IPS-18a (cell line): Measurements from ENCODE around the gene UGT1A8.
"Not testable (repeated sequence)": the region's sequence is repeated elsewhere in the genome, so short reads cannot be mapped to it uniquely, and the experiment has no call there.

Source experiments
- H3K27ac ChIP-seq: one replicate; pipeline ENCODE4 v1.5.1; 2013; ENCODE audit warnings: low read length
- H3K27me3 ChIP-seq: one replicate; pipeline ENCODE4 v1.6.1; 2013; ENCODE audit warnings: mild to moderate bottlenecking, low read length; ENCODE audit not compliant: control insufficient read depth, insufficient read depth
- H3K36me3 ChIP-seq: one replicate; pipeline ENCODE4 v1.6.1; 2013; ENCODE audit warnings: low read depth, low read length; ENCODE audit not compliant: control insufficient read depth
- H3K4me1 ChIP-seq: one replicate; pipeline ENCODE4 v1.6.1; 2013; ENCODE audit warnings: low read depth, low read length; ENCODE audit not compliant: control insufficient read depth
- H3K4me3 ChIP-seq: one replicate; pipeline ENCODE4 v1.5.1; 2013; ENCODE audit warnings: low read length
- H3K9ac ChIP-seq: one replicate; pipeline ENCODE4 v1.6.1; 2013; ENCODE audit warnings: mild to moderate bottlenecking, low read length, moderate library complexity
- H3K9me3 ChIP-seq: one replicate; pipeline ENCODE4 v1.6.1; 2013; ENCODE audit warnings: low read depth, low read length; ENCODE audit not compliant: control insufficient read depth

The UGT1A8 gene

GRCh38 chr2:233600386-233600785, 17.0 kb upstream of the UGT1A8 start:
- no peak overlapping the region for H3K27ac ChIP-seq
- H3K4me3 ChIP-seq: no peak overlapping the region
- H3K9ac ChIP-seq: no peak overlapping the region
- no peaks in the 10 kb centered on the region for H3K9me3 ChIP-seq
- H3K36me3 ChIP-seq: no peaks in the 10 kb centered on the region
- no peaks in the 10 kb centered on the region for H3K27me3 ChIP-seq
- no peaks in the 10 kb centered on the region for H3K4me1 ChIP-seq

GRCh38 chr2:233602076-233602475, 15.4 kb upstream of the UGT1A8 start:
- Histone ChIP-seq H3K9ac (no peak overlapping the region), H3K4me3 (no peak overlapping the region), H3K4me1 (no peaks in the 10 kb centered on the region), H3K36me3 (no peaks in the 10 kb centered on the region), H3K27ac (no peak overlapping the region), H3K27me3 (no peaks in the 10 kb centered on the region), H3K9me3 (no peaks in the 10 kb centered on the region)

GRCh38 chr2:233603520-233603919, 13.9 kb upstream of the UGT1A8 start:
- Histone ChIP-seq H3K9ac (no peak overlapping the region), H3K4me3 (no peak overlapping the region), H3K27ac (no peak overlapping the region), H3K36me3 (no peaks in the 10 kb centered on the region), H3K27me3 (no peaks in the 10 kb centered on the region), H3K9me3 (no peaks in the 10 kb centered on the region), H3K4me1 (no peaks in the 10 kb centered on the region)

GRCh38 chr2:233604826-233605225, 12.6 kb upstream of the UGT1A8 start:
- Histone ChIP-seq H3K9ac (no peak overlapping the region), H3K9me3 (no peaks in the 10 kb centered on the region), H3K4me3 (no peak overlapping the region), H3K27ac (no peak overlapping the region), H3K27me3 (no peaks in the 10 kb centered on the region), H3K36me3 (no peaks in the 10 kb centered on the region), H3K4me1 (no peaks in the 10 kb centered on the region)

GRCh38 chr2:233605680-233606079, 11.8 kb upstream of the UGT1A8 start:
- H3K27me3 ChIP-seq: no peaks in the 10 kb centered on the region
- H3K36me3 ChIP-seq: no peaks in the 10 kb centered on the region
- H3K9me3 ChIP-seq: no peaks in the 10 kb centered on the region
- H3K4me1 ChIP-seq: no peaks in the 10 kb centered on the region
- no peak overlapping the region for H3K4me3 ChIP-seq
- H3K9ac ChIP-seq: no peak overlapping the region
- H3K27ac ChIP-seq: no peak overlapping the region

- Histone ChIP-seq H3K9me3 (no peaks in the 10 kb centered on the region), H3K4me1 (no peaks in the 10 kb centered on the region), H3K27ac (no peak overlapping the region), H3K36me3 (no peaks in the 10 kb centered on the region), H3K9ac (no peak overlapping the region), H3K4me3 (no peak overlapping the region), H3K27me3 (no peaks in the 10 kb centered on the region)
These were observed 6.1 kb upstream of the UGT1A8 start for GRCh38 chr2:233611284-233611683.

- Histone ChIP-seq H3K36me3 (no peaks in the 10 kb centered on the region), H3K4me3 (no peak overlapping the region), H3K27ac (no peak overlapping the region), H3K27me3 (no peaks in the 10 kb centered on the region), H3K9me3 (no peaks in the 10 kb centered on the region), H3K9ac (no peak overlapping the region), H3K4me1 (no peaks in the 10 kb centered on the region)
These were observed 2.8 kb downstream of the UGT1A8 start for GRCh38 chr2:233620204-233620603.

GRCh38 chr2:233621863-233622262, 4.4 kb downstream of the UGT1A8 start:
- H3K36me3 ChIP-seq, H3K4me1 ChIP-seq, H3K27me3 ChIP-seq, H3K9ac ChIP-seq, H3K9me3 ChIP-seq, H3K4me3 ChIP-seq, H3K27ac ChIP-seq: not testable (repeated sequence)

- H3K27me3 ChIP-seq: no peaks in the 10 kb centered on the region
- no peaks in the 10 kb centered on the region for H3K9me3 ChIP-seq
- no peaks in the 10 kb centered on the region for H3K36me3 ChIP-seq
- H3K9ac ChIP-seq: no peak overlapping the region
- no peaks in the 10 kb centered on the region for H3K4me1 ChIP-seq
- no peak overlapping the region for H3K4me3 ChIP-seq
- H3K27ac ChIP-seq: no peak overlapping the region
These were observed 10.0 kb downstream of the UGT1A8 start for GRCh38 chr2:233627331-233628025.

GRCh38 chr2:233636306-233636705, 18.9 kb downstream of the UGT1A8 start, which contains the start of gene UGT1A10:
Gene UGT1A10 (plus strand): TSS chr2:233636448. CDS start chr2:233636523, 75 bp downstream.
- H3K27ac ChIP-seq, H3K27me3 ChIP-seq, H3K4me1 ChIP-seq, H3K9ac ChIP-seq, H3K36me3 ChIP-seq, H3K9me3 ChIP-seq, H3K4me3 ChIP-seq: not testable (repeated sequence)

GRCh38 chr2:233638836-233639235, 21.4 kb downstream of the UGT1A8 start:
- H3K4me1 ChIP-seq: no peaks in the 10 kb centered on the region
- H3K4me3 ChIP-seq: no peak overlapping the region
- H3K9me3 ChIP-seq: no peaks in the 10 kb centered on the region
- no peaks in the 10 kb centered on the region for H3K36me3 ChIP-seq
- no peak overlapping the region for H3K9ac ChIP-seq
- H3K27ac ChIP-seq: no peak overlapping the region
- no peaks in the 10 kb centered on the region for H3K27me3 ChIP-seq

- H3K9me3 ChIP-seq: peaks cover 2% of the 10 kb centered on the region
- H3K36me3 ChIP-seq: no peaks in the 10 kb centered on the region
- H3K4me1 ChIP-seq: no peaks in the 10 kb centered on the region
- H3K9ac ChIP-seq: no peak overlapping the region
- no peaks in the 10 kb centered on the region for H3K27me3 ChIP-seq
- H3K4me3 ChIP-seq: no peak overlapping the region
- H3K27ac ChIP-seq: no peak overlapping the region
These were observed 22.4 kb downstream of the UGT1A8 start for GRCh38 chr2:233639860-233640259.
